ENCODE measurements around the gene SUSD1.

GRCh38 chr9:112056996-112057395 lies 118.1 kb downstream of the SUSD1 start:
- no peak for TF ChIP-seq CTCF (conservative IDR thresholded peaks at IDR 0.05; ENCODE audit: low read length)
- TF ChIP-seq EZH2phosphoT487 (IDR thresholded peaks at IDR 0.05; ENCODE audit: borderline replicate concordance, low read depth, low read length) = no peak
